ENCODE data around the gene SOX1.

The SOX1 gene

GRCh38 chr13:112057736-112058518 lies 9.0 kb upstream of the SOX1 start (continued):
- no peak for TF ChIP-seq ZNF148 (tag by site-specific recombination; IDR thresholded peaks at IDR 0.05; ENCODE audit: borderline replicate concordance)
- no peak for TF ChIP-seq ZNF510 (tag by site-specific recombination; IDR thresholded peaks at IDR 0.05; ENCODE audit: insufficient replicate concordance)
- no peak for TF ChIP-seq SP3 (tag by site-specific recombination; IDR thresholded peaks at IDR 0.05)
- TF ChIP-seq ZNF596 (tag by site-specific recombination; IDR thresholded peaks at IDR 0.05) = no peak
- TF ChIP-seq ZNF518A (tag by site-specific recombination; conservative IDR thresholded peaks at IDR 0.05; ENCODE audit: low read depth) = no peak
- TF ChIP-seq ZNF514 (tag by site-specific recombination; IDR thresholded peaks at IDR 0.05) = no peak
- 0 out of 2 replicates have a peak, but pooled peaks have one; percentile 7 for TF ChIP-seq ZNF398 (tag by site-specific recombination; IDR thresholded peaks at IDR 0.05)
- TF ChIP-seq GLIS1 (tag by site-specific recombination; IDR thresholded peaks at IDR 0.05) = peak; percentile 83
- 0 out of 2 replicates have a peak, but pooled peaks have one; percentile 23 for TF ChIP-seq KLF1 (tag by site-specific recombination; IDR thresholded peaks at IDR 0.05)
- TF ChIP-seq ZNF175 (tag by site-specific recombination; IDR thresholded peaks at IDR 0.05) = no peak
- TF ChIP-seq ZNF449 (tag by site-specific recombination; IDR thresholded peaks at IDR 0.05) = no peak
- no peak for TF ChIP-seq ZNF280D (tag by site-specific recombination; IDR thresholded peaks at IDR 0.05)
- no peak for TF ChIP-seq HOXD13 (CRISPR knock-in tag; IDR thresholded peaks at IDR 0.05; ENCODE audit: borderline replicate concordance)
- TF ChIP-seq ZBTB20 (tag by site-specific recombination; IDR thresholded peaks at IDR 0.05) = peak; percentile 48; the same call in 1 of the 2 replicates
- TF ChIP-seq ZNF585B (tag by site-specific recombination; IDR thresholded peaks at IDR 0.05) = no peak
- no peak for TF ChIP-seq EGR2 (tag by site-specific recombination; IDR thresholded peaks at IDR 0.05; ENCODE audit: low read depth)
- TF ChIP-seq ZNF37A (tag by site-specific recombination; IDR thresholded peaks at IDR 0.05) = no peak
- TF ChIP-seq ZIC2 (tag by site-specific recombination; IDR thresholded peaks at IDR 0.05) = peak; percentile 71
- no peak for TF ChIP-seq ZNF623 (tag by site-specific recombination; IDR thresholded peaks at IDR 0.05)
- no peak for TF ChIP-seq ZFHX2 (tag by site-specific recombination; conservative IDR thresholded peaks at IDR 0.05)
- TF ChIP-seq ZNF645 (tag by site-specific recombination; IDR thresholded peaks at IDR 0.05) = no peak
- no peak for TF ChIP-seq ZNF610 (tag by site-specific recombination; IDR thresholded peaks at IDR 0.05; ENCODE audit: borderline replicate concordance)
